ENCODE results near the gene HNRNPF.
"Not testable (repeated sequence)": the region's sequence is repeated elsewhere in the genome, so short reads cannot be mapped to it uniquely, and the experiment has no call there.

Gene HNRNPF

DNA sequence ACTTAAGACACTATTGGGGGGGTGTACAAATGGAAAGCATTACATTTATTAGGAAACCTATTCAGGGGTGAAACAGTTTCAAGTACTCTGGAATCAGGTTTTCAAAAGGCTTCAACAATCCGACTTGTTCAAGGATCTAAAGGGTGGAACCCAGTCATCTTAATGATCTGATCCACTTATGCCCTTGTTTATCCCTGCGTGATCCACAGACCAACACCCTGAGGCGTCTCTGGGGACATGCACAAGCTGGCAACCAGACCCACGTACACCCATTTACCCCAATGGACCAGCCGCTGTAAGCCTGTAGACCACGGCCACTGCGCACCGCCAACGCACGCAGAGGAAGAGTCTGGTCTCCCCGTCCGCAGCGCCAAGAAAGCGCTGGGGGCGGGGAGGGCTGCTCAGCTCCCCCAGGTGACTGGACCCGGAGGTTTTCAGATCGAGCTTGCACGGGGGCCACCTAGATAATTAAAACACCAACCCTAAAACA lies 13.4 kb downstream of the HNRNPF start:
- DNase-seq = no peak

DNA sequence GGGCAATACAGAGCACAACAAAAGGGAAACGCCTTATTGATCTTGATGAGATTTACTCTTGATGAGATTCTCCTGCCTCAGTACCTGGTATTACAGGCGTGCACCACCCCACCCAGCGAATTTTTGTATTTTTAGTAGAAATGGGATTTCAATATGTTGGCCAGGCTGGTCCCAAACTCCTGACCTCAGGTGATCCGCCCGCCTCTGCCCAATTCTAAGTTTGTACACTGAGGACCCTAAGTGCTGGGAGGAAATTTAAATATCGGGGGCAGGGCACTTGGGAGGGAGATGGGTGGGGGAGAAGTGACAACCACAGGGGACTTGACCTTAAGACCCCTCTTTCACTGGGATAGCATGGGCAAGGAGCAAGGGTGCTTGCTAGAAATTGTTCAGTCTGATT lies 14.1 kb downstream of the HNRNPF start:
- no peak for DNase-seq

DNA sequence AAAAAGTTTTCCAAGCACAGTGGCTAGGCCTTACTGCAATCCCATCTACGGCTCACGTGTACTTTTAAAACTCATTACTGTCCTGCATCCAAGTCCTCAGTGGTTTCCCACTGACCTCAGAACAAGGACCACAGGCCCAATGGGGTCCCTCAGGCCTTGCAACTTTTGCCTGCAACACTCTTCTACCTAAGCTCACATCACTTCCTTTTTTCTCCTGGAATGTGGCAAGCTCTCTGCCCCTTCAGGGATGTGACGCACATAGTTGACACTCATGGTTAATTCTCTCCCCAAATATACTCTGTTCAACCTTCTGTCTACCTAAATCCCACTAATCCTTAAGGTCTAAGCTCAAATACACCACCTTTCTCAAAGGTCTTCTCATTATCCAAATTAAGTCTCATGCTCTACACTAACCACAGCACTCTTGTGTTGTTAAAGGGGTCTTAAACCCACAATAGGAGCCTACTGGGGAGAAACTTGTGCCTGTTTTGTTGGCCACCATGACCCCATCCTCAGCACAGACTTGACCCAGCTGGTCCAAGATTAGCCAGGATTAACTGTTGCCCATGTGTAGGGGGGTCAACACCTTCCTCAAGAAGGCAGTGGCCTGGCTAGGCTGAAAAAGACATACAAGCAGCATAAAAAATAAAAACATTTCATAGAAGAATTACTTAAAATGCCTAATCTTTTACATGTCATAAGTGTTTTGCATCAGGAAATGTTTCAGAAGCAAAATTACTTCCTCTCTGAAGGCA lies 15.2 kb downstream of the HNRNPF start:
- no peak for DNase-seq

DNA sequence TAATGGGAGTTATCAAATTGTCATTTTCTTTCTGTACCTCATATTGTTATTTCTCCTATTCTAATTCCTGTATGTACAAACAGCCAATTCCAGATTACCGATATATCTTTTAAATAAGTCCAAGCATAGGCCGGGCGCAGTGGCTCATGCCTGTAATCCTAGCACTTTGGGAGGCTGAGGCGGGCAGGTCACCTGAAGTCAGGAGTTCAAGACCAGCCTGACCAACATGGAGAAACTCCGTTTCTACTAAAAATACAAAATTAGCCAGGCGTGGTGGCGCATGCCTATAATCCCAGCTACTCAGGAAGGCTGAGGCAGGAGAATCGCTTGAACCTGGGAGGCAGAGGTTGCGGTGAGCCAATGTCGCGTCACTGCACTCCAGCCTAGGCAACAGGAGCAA lies 15.8 kb downstream of the HNRNPF start:
- DNase-seq = not testable (repeated sequence)

DNA sequence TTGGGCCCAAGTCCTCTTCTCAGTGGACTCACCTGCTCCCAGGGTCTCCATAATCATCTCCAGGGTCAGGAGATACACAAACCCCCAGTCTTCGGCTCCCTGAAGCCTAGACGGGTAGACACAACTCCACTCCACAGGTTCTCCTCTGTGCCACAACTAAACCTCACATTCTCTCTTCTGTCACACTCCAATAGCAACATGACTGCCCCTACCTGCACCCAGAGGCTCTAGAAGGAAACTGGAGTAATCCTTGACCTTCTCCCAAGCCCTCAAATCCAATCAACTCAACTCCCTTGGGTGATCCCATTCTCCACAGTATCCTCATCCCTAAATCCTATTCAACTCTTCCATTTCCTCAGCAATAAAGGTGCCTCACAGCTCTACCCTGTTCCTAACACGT lies 16.2 kb downstream of the HNRNPF start:
- no peak for DNase-seq

DNA sequence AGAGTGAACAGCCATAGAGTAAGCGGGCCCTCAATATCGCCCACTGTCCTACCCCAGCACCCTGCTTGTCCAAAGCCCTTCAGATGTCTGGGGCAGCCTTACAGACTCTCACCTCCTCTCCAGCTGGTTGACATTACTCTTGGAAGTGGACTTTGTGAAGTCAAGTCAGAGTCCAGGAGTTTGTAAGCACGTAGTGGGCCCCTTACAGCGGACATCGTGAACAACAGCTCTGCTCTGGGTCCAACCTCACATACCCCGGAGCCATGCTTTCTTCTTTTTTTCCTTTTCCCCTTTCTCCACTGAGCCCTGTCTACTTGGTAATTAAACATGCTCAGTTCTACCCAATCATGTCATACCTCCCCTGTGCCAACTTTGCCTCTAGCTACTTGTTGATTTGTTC lies 17.5 kb downstream of the HNRNPF start:
- DNase-seq = no peak

DNA sequence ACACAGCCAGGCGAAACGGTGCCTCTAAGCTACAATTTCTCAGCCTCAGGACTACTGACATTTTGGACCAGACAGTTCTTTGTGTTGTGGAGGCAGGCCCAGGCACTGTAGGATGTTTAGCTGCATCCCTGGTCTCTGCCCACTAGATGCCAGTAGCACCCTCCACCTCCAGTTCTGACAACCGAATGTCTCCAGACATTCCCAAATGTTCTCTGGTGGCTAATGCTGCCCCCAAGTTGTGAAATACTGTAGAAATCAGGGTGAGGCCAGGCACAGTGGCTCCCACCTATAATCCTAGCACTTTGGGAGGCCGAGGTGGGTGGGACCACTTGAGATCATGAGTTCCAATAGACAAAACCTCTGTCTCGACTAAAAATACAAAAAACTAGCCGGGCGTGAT lies 18.2 kb downstream of the HNRNPF start:
- no peak for DNase-seq

DNA sequence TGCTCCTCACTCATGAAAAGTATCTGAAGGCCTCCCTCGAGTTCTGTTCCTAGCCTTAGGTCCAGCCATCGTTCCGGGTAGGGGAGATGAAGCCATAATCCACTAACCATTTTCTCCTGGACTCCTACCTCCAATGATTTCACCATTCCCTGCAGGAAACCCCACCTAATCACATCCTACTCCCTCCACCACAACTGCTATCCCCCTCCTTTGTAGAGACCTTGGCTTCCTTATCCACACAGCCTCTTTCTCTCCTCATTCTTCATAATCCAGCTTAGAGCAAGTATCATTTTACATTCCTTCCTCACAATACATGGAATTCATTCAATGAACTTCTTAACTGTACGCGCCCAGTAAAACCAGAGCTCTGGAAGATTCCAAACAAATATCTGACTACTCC lies 18.7 kb downstream of the HNRNPF start:
- no peak for DNase-seq

DNA sequence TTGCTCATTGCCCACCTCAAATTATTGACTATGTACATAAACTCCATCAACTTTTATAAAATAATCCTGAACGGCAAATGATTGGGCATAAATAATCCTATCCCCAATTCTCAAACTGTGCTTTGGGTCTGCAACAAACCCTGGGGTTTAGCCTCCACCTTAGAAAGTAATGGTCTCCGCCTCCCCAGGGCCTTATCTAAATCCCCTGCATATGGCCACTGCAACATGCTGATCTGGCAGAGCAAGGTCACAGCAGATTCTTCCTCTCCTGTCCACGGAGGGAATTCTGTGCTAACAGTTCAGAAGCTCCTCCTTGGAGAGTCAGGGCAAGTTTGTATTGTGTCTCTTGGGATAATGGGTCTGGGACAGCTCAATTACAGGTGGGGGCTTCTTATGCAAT lies 19.1 kb downstream of the HNRNPF start:
- no peak for DNase-seq

DNA sequence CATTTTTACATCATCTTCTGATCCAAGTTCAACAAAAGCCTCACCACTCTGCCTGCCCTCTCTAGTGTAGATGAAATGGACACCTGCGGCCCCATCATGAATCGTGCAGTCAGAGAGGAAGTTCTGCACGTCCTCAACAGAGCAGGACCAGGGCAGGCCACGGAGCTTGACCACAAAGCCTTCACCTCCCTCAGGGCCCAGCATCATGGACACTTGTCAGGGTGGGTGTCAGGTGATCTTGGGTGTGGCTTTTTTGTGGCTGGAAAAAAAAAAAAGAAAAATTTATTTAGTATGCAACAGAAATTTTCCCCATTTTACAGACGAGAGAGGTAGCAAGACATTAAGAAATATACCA lies 21.3 kb downstream of the HNRNPF start:
- no peak for DNase-seq

DNA sequence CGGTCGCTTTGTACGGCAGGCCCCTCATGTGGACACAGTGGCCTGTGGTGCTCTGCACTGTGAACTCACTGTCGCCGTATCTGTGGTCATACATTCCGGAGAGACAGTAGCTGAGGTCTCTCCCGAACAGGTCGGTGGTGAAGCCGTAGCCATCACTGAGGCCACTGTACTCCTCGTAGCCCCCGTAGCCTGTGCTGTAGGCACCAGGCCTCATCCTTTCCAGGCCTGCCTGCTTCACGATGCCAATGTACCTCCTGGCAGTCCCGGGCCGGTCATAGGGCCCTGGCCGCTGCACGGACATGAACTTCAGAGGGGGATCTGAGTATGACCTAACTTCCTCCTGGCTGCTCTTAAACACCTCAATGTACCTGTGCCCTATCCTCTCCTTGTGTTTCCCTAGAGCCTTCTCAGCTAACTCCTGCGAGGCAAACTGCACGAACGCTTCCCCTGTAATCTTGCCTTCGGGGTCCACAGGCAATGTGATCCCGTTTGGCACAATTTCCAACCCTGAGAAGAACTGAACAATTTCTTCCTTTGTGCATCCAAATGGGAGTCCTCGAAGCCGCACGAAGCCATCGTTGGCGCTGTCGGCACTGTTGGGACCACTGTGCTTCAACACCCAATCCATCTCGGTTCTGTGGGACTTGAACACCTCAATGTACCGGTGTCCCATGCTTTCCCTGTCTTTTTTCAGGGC lies 21.9 kb downstream of the HNRNPF start:
- no peak for DNase-seq

DNA sequence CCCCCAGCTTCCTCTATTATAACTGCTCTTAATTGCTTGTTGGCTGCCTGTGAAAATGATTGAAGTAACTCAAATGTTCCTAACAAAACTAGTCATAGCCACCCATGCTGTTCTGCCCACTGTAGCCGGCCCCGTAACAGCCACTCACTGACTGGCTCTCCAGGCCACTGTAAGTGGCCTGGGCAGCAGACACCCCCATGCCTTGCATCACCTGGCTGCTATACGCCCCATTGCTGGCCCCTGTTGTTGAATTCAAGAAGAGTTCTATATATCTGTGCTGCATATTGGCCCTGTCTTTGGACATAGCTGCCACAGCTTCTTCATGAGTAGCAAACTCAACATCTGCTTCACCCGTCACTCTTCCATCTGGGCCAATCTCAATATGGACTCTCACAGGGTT lies 22.4 kb downstream of the HNRNPF start:
- DNase-seq = no peak

DNA sequence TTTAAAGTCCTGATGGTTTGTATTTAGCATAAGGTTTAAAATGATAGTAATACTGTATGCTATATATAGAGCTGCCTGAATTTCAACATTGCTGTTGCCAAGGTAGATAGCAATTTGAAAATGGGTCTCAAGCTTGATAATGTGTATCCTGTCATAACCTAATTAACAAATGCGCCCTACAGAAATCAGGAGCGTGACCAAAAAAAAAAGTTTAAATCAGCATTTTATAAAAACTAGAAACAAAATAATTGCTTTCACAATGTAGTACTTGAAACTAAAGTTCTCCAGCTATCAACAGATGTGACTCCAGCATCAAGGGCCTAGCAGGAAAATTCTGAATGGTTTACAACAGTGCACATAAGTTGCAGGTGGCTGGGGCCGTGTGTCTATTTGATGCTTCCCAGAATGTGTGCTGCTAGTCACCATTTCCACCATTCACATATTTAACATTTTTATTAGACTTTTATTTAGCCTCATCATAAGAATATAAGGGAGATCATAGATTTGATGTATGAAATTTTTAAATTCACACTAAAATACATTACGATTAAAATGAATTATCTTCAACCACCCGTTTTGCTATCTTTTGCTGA lies 23.5 kb downstream of the HNRNPF start:
- no peak for DNase-seq

DNA sequence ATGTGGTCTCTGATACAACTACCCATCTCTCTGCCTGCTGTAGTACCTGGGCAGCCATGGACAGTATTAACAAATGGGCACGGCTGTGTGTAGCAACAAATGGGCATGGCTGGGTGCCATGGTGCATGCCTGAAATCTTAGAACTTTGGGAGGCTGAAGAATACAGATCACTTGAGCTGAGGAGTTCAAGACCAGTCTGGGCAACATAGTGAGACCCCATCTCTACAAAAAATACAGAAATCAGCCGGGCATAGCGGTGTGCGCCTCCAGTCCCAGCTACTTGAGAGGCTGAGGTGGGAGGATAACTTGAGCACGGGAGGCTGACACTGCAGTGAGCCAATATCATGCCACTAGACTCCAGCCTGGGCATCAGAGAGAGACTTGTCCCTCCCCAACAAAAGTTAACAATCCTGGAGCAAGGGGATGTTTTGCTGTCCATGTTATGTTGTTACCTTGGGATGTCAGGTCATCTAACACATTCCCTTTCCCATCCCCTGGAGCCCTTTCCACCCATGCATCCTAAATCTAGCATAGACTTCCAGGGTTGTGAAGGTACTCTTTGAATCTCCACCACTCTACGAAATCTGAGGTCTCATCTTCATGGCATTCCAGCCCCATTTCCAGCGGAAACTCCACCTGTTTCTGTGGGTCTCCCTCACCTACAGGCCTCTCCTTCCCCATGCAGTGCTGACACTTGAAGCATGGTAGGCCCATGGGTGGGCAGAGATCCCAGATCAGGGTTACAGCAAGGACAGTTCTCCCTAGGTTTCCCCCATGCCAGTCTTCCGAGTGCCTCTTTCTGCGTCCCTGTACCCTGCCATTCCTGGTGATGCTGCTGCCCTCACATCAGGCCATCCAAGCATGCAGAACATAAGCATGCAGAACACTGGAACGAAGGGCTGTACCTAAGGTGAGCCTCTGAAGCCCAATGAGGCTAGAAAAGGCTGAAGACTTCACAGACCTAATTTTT lies 24.4 kb downstream of the HNRNPF start:
- DNase-seq = no peak

DNA sequence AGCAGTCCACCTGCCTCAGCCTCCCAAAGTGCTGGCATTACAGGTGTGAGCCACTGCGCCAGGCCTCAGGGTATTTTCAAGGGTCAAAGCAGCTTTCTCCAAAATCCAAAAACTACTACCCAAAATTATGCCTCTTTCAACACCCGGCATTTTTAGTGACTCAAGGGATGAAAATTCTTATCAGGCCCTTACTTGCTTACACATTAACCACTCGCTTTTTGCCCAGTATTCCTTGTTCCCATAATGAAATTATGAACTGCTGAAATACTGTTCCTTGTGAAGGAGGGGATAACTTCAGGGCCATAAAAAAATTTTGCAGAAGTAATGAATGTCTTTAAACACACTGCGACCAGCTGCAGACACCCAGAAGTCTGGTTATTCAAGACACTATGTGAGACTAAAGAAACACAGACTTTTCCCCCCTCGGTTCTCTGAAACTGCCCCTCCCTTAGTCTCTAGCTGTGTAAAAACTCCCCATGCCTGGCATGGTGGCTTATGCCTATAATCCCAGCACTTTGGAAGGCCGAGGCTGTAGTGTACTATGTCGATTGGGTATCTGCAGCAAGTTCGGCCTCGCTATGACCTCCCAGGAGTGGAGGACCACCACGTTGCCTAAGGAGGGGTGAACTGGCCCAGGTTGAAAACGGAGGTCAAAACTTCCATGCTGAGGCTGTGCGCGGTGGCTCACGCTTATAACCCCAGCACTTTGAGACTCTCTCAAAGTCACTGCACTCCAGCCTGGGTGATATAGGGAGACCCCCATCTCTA lies 25.6 kb downstream of the HNRNPF start:
- DNase-seq = no peak

DNA sequence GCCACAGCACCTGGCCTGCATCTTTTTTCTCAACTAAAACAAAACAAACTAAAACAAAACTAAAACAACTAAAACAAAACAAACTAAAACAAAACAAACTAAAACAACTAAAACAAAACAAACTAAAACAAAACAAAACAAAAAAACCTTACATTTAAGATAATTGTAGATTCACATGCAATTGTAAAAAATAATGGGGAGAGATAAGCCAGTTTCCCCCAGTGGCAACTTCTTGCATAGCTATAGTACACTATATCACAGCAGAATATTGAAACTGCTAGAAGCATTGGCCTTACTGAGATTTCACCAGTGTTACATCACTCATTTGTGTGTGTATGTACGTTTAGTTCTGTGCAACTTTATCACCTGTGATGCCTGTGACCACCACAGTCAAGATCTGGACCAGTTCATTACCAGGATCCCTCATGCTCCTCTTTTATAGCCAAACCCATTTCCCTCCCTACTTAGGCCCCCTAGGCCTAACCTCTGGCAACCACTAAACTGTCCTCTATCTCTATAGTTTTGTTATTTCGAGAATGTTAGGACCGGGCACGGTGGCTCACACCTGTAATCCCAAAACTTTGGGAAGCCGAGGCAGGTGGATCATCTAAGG lies 28.3 kb downstream of the HNRNPF start:
- DNase-seq = no peak

DNA sequence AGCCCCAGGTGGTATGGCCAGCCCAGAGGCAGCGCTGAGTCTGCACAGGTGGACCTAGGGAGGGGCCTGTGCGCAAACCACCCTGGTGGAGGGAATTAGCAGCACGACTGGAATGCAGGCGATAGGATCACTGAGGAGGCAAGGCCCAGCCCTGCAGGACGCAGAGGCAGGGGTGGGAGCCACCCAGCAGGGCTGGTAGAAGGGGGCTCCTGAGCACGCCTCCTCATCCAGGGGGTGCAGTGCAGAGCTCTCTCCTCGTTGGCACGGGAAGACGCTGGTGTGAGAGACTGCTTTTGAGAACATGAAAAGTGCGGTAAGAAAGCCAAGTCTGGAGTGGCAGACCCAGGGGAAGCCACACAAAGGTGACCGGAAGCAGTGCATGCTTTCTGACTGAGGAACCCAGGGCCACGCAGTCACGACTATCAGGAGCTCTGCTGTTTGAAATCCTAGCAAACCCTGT lies 31.5 kb downstream of the HNRNPF start:
- DNase-seq = no peak

DNA sequence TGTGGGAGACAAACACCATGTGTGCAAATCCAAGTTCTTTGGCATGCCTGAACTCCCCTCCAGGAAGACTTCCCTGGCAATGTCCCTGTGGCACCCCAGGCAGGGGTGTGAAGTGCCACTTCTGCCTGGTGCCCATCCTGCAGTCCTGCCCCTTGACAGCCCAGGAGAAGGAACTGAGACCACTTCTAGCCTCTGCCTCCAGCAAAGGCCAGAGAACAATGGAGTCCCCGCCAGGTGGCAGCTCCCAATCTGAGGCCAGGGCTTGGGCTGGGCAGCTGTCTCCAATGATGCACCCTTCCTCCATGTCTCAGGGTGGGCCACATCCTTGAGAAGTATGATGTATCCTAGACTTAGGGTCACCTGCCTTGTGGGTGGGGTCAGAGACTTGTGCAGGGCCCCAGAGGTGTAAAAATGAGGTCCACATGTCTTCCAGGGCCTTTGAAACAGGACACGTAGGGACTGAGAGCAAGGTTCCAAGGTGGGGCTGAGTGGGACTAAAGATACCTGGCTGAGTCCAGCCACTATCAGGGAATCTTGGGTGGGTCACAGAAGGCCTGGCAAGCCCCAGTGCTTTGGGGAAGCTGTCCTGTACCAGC lies 32.1 kb downstream of the HNRNPF start:
- no peak for DNase-seq

DNA sequence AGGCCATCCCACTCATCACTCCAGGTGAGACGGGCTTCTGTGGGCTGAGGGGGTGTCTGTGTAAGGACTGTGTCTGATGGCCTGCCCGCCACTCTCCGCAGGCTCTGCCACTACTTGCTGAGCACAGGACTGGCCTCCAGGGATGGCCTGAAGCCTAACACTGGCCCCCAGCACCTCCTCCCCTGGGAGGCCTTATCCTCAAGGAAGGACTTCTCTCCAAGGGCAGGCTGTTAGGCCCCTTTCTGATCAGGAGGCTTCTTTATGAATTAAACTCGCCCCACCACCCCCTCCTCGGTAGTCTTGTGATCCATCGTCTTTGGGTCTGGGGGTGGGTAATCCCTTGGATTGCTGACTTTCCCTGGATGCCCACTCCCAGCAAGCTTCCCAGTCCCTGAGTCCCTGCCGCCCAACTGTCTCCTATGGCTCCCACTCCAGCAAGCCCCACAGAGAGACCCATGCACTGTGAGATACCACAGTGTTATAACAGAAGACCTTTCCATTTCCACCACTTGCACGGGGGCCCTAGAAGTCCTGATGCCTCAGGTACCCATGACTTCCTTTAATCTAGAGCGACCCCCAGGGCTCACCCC lies 32.8 kb downstream of the HNRNPF start:
- DNase-seq = no peak

DNA sequence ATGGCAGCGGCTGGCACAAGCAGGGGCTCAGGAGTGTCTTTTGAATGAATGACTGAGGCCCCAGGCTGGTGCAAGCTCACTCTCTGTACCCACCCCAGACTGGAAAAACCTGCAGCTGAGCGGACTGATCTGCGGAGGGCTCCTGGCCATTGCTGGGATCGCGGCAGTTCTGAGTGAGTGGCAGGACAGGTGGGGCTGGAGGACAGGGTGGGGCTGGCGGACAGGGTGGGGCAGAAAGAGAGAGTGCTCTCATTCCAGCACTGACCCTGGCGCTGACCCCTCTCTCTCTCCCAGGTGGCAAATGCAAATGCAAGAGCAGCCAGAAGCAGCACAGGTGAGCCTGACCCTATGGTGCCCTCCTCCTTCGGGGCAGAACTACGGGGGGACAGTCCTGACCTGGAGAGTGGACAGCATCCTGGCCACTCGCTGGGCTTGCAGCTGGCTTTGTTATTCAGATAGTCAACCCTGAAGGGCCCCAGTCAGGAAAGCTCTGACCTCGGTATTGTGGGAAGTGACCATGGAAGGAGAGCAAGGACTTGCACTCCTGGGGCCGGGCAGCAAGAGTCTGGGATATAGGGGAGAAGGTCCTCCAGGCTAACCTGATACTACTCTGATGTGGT lies 33.5 kb downstream of the HNRNPF start:
- no peak for DNase-seq
